ENCODE data around the gene TCFL5.

Gene TCFL5

GRCh38 chr20:62895539-62895938 is 33.9 kb upstream of the TCFL5 start:
- no peak for DNase-seq (ENCODE audit: low read depth)

GRCh38 chr20:62894261-62894660 is 32.6 kb upstream of the TCFL5 start:
- DNase-seq (ENCODE audit: low read depth) = no peak

- no peak for DNase-seq (ENCODE audit: low read depth)
Measured at GRCh38 chr20:62893700-62894099, 32.1 kb upstream of the TCFL5 start.

- no peak for DNase-seq (ENCODE audit: low read depth)
Measured at GRCh38 chr20:62892348-62893304, 31.0 kb upstream of the TCFL5 start.

GRCh38 chr20:62891111-62891510 is 29.5 kb upstream of the TCFL5 start:
- no peak for DNase-seq (ENCODE audit: low read depth)

- DNase-seq (ENCODE audit: low read depth) = no peak
Measured at GRCh38 chr20:62890444-62890843, 28.8 kb upstream of the TCFL5 start.

GRCh38 chr20:62889871-62890270 is 28.2 kb upstream of the TCFL5 start:
- DNase-seq (ENCODE audit: low read depth) = no peak

- DNase-seq (ENCODE audit: low read depth) = no peak
Measured at GRCh38 chr20:62889411-62889810, 27.8 kb upstream of the TCFL5 start.

- DNase-seq (ENCODE audit: low read depth) = no peak
Measured at GRCh38 chr20:62888910-62889309, 27.3 kb upstream of the TCFL5 start.

- no peak for DNase-seq (ENCODE audit: low read depth)
Measured at GRCh38 chr20:62888406-62888805, 26.8 kb upstream of the TCFL5 start.

GRCh38 chr20:62887860-62888239 is 26.2 kb upstream of the TCFL5 start:
- DNase-seq (ENCODE audit: low read depth) = no peak

GRCh38 chr20:62887152-62887859 is 25.7 kb upstream of the TCFL5 start:
- peak; percentile 70 for DNase-seq (ENCODE audit: low read depth)

- DNase-seq (ENCODE audit: low read depth) = no peak
Measured at GRCh38 chr20:62886709-62887058, 25.1 kb upstream of the TCFL5 start.

- no peak for DNase-seq (ENCODE audit: low read depth)
Measured at GRCh38 chr20:62885896-62886708, 24.5 kb upstream of the TCFL5 start.

GRCh38 chr20:62885046-62885895 is 23.6 kb upstream of the TCFL5 start:
- DNase-seq (ENCODE audit: low read depth) = no peak

GRCh38 chr20:62884556-62884955 is 22.9 kb upstream of the TCFL5 start:
- DNase-seq (ENCODE audit: low read depth) = no peak

GRCh38 chr20:62882426-62882825 is 20.8 kb upstream of the TCFL5 start:
- no peak for DNase-seq (ENCODE audit: low read depth)

- no peak for DNase-seq (ENCODE audit: low read depth)
Measured at GRCh38 chr20:62881662-62882395, 20.2 kb upstream of the TCFL5 start.

- DNase-seq (ENCODE audit: low read depth) = no peak
Measured at GRCh38 chr20:62880935-62881661, 19.5 kb upstream of the TCFL5 start.

All from fibroblast of gingiva (primary cell).